ENCODE results near the gene CDC42EP4.

Gene CDC42EP4

DNA sequence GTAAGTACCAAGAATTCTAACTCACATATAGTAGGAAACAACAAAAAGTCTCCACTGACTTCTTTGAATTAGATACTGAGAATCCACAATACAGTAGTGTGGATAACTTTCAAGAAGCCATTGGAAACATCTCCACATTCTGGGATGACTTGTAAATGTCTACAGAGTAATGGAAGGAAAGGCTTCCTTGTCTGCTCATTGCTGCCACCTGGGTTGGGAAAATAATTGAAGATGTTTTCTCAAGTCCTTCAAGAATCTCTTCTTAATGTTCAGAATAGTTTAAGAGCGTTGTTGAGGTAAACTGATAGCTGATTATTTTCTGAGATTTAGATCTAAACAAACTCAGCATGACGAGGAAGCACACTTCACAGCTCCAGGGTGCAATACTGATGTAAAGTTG, 64.1 kb downstream of the CDC42EP4 start:
- no peak for DNase-seq

DNA sequence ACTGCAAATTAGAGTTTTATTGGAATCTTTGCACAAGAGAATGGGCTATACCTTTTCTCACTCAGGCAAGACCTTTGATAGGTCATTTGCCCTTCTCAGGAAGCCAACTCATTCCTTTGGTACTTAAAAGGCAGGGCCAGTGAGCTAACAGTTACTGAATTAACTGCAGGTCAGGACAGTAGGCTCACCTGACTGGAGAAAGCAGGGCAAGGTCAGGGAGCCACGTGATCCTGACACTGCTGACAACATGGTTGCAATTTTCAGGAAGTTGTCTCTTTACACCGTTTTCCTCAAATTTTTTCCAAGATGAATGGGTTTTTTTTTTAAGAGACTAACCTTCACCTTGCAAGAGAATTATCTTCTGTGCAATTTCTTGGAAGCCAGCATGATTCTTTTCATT, 71.2 kb downstream of the CDC42EP4 start:
- DNase-seq, result no peak

DNA sequence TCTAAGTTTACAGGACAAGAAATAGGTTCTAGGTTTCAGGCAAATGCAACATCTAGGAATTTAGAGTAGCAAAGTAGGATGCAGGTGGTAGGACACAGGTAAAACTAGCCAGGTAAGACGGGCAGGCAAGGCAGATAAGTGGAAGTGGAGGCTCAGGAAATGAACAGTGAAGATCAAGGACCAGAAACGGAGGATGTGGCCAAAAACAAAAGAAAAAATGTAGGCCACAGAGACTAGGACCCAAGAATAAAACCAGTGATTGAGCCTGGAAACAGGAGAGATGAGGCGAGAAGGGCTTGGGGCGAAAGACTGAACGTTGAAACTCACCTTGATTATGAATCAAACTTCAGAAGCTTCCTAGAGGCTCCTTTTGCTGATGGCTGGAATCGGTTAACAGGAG, 74.1 kb downstream of the CDC42EP4 start:
- no peak for DNase-seq

DNA sequence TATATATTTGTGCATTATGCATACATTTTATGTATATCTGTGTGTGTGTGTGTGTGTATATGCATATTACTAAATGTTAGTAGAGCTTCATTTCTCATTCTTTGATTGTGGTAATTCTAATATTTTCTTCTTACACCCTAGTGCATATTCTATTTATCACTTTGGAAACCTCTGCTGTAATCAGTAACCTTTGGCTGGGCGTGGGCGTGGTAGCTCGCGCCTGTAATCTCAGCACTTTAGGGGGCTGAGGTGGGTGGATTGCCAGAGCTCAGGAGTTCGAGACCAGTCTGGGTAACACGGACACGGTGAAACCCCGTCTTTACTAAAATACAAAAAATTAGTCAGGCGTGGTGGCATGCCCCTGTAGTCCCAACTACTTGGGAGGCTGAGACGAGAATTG, 77.1 kb downstream of the CDC42EP4 start:
- DNase-seq, result no peak
